ENCODE measurements around the gene MAPK10. TPM values are rescaled to one million over a fixed set of nuclear protein-coding genes. Genes with fewer than 3 reads are reported as not detected.
"Not testable (repeated sequence)": the region's sequence is repeated elsewhere in the genome, so short reads cannot be mapped to it uniquely, and the experiment has no call there.

MAPK10 gene
- total and polyA plus RNA-seq, 2 experiments from 2014 or later, result 3.6 to 8.1 TPM

GRCh38 chr4:86333236-86333635, 26.6 kb downstream of the MAPK10 start (continued):
- TF ChIP-seq CTCF (conservative IDR thresholded peaks at IDR 0.05; ENCODE audit: low read depth in 2 of 2), result no peak
- TF ChIP-seq STAT1 (IDR thresholded peaks at IDR 0.05; ENCODE audit: unreplicated experiment), result no peak
- TF ChIP-seq CREB1 (CRISPR knock-in tag; IDR thresholded peaks at IDR 0.05; ENCODE audit: low read depth), result no peak
- TF ChIP-seq ZNF114 (CRISPR knock-in tag; IDR thresholded peaks at IDR 0.05), result no peak
- TF ChIP-seq NANOG (IDR thresholded peaks at IDR 0.05; ENCODE audit: borderline replicate concordance), result no peak
- no peak for TF ChIP-seq REST (IDR thresholded peaks at IDR 0.05; ENCODE audit: unreplicated experiment)
- no peak for TF ChIP-seq POLR2AphosphoS5 (IDR thresholded peaks at IDR 0.05; ENCODE audit: low read depth)
- no peak for TF ChIP-seq JUNB (IDR thresholded peaks at IDR 0.05; ENCODE audit: unreplicated experiment)

- ATAC-seq (no peak), DNase-seq (ENCODE audit: low spot score) (no peak)
- H3K9me2 ChIP-seq (ENCODE audit: insufficient read depth), result no peaks in the 10 kb centered on the region
- no peaks in the 10 kb centered on the region for H3F3A ChIP-seq (replicated peaks; ENCODE audit: low read depth)
- TF ChIP-seq ZNF331 (CRISPR knock-in tag; IDR thresholded peaks at IDR 0.05; ENCODE audit: low read depth) (no peak), STAT1 (IDR thresholded peaks at IDR 0.05; ENCODE audit: unreplicated experiment) (no peak)
- no peak overlapping the region for H3K4me3 Mint-ChIP-seq
- H3K27me3 Mint-ChIP-seq (ENCODE audit: insufficient read depth, low read depth, poor library complexity), result no peaks in the 10 kb centered on the region
- no peaks in the 10 kb centered on the region for H3K27me3 ChIP-seq (ENCODE audit: insufficient read depth)
- no peaks in the 10 kb centered on the region for H3K4me1 ChIP-seq (ENCODE audit: insufficient read depth)
- H3K36me3 Mint-ChIP-seq (ENCODE audit: low read depth), result no peaks in the 10 kb centered on the region
- H3K4me2 ChIP-seq, result no peak overlapping the region
- no peaks in the 10 kb centered on the region for H3K36me3 ChIP-seq (ENCODE audit: insufficient read depth)
- no peaks in the 10 kb centered on the region for H3K9me3 Mint-ChIP-seq
- no peaks in the 10 kb centered on the region for H4K20me1 ChIP-seq (replicated peaks; ENCODE audit: insufficient read depth)
- H3K79me2 ChIP-seq (replicated peaks; ENCODE audit: insufficient read depth), result no peaks in the 10 kb centered on the region
- H2AFZ ChIP-seq, result no peak overlapping the region
- no peak overlapping the region for H3K27ac Mint-ChIP-seq
- H3K4me3 ChIP-seq, result no peak overlapping the region
- H3K27ac ChIP-seq (ENCODE audit: low read depth), result no peak overlapping the region
- no peaks in the 10 kb centered on the region for H3K4me1 Mint-ChIP-seq
Observed at GRCh38 chr4:86330961-86331742, 28.7 kb downstream of the MAPK10 start.

- H3K4me1 Mint-ChIP-seq; H3K27ac ChIP-seq (ENCODE audit: low read depth); H3F3A ChIP-seq (replicated peaks; ENCODE audit: low read depth): not testable (repeated sequence)
Observed at GRCh38 chr4:86330411-86330810, 29.4 kb downstream of the MAPK10 start.

More at GRCh38 chr4:86330411-86330810, 29.4 kb downstream of the MAPK10 start:
- not testable (repeated sequence) for H3K4me2 ChIP-seq; H3K9me2 ChIP-seq (ENCODE audit: insufficient read depth); H3K4me3 Mint-ChIP-seq; ATAC-seq; H3K4me1 ChIP-seq (ENCODE audit: insufficient read depth); H3K27ac Mint-ChIP-seq; H3K36me3 Mint-ChIP-seq (ENCODE audit: low read depth); H3K4me3 ChIP-seq; H4K20me1 ChIP-seq (replicated peaks; ENCODE audit: insufficient read depth); H3K79me2 ChIP-seq (replicated peaks; ENCODE audit: insufficient read depth); H3K36me3 ChIP-seq (ENCODE audit: insufficient read depth); H3K9me3 Mint-ChIP-seq; H3K27me3 ChIP-seq (ENCODE audit: insufficient read depth); DNase-seq (ENCODE audit: low spot score); H3K27me3 Mint-ChIP-seq (ENCODE audit: insufficient read depth, low read depth, poor library complexity)
- peak overlapping the region; percentile 3; the same call in 1 of the 2 replicates for H2AFZ ChIP-seq

Data from GM23338 (cell line).